Fibroblast of mammary gland (primary cell): ENCODE data around the gene DENND1B.

Source experiments
- DNase-seq: peaks from one replicate; pipeline ENCODE4 v3.0.0-alpha.2; 2010; ENCODE audit warnings: low read depth
- H3K4me3 ChIP-seq: 2 replicates; pipeline ENCODE4 v1.5.1; 2011; ENCODE audit warnings: low read depth, mild to moderate bottlenecking, low read length, moderate library complexity; ENCODE audit not compliant: control insufficient read depth
- TF ChIP-seq, protein P1 (sequence below): conservative IDR thresholded peaks from 2 replicates; pipeline ENCODE4 v1.5.1; 2011; ENCODE audit warnings: low read depth, low read length, inconsistent platforms; ENCODE audit not compliant: control insufficient read depth, insufficient read depth

The DENND1B gene

DNA sequence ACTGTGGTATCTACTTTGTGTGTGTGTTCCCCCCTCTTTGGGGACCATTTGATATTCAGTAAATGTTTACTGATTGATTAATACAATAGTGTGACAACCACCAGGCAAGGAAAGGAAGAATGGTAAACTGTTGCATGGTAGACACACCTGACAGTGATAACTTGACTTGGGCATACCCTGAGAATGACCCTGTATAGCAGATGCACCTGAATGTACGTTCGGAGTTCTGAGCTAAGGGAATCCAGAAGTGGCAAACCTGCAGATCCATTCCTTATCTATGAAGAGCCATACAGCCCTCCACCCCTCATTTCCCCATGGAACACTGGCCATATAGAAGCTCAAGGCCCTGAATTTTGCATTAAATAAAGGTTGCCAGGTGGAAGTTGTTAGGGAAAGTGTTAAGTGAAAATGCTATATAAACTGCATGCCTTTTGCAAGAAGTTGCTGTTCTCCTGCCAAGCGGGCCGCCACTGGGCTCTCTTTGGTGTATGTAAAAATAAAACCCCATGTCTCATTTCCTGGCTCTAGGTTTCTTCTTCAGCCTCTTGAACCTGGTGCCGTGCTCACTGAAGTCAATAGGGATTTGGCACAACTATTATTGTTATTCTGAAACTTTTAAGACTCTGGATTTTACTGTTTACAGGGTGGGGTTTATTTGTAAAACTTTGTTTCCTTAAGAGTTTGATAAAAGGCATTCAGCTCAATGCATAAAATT is 32.6 kb upstream of the DENND1B start:
- TF ChIP-seq, protein P1, sequence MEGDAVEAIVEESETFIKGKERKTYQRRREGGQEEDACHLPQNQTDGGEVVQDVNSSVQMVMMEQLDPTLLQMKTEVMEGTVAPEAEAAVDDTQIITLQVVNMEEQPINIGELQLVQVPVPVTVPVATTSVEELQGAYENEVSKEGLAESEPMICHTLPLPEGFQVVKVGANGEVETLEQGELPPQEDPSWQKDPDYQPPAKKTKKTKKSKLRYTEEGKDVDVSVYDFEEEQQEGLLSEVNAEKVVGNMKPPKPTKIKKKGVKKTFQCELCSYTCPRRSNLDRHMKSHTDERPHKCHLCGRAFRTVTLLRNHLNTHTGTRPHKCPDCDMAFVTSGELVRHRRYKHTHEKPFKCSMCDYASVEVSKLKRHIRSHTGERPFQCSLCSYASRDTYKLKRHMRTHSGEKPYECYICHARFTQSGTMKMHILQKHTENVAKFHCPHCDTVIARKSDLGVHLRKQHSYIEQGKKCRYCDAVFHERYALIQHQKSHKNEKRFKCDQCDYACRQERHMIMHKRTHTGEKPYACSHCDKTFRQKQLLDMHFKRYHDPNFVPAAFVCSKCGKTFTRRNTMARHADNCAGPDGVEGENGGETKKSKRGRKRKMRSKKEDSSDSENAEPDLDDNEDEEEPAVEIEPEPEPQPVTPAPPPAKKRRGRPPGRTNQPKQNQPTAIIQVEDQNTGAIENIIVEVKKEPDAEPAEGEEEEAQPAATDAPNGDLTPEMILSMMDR = no peak
- no peak overlapping the region for H3K4me3 ChIP-seq
- DNase-seq = no peak

DNA sequence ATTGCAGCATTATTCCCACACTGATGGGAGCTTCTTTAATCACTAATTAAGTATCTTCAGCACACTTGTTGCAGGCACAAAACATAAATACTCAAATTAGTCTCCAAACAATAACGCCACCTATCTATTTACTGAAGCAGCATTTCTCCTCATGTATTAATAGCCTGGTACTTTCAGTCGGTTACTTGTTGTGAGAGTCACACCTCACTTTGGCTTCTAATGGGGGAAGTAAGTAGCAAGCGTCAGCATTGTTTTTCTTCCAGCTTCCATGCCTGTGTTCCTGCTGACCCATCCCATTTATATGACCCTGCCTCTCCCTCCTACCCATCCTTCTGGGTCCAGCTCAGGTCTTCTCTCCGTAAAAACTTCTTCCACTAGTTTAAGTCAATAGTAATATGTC is 31.9 kb upstream of the DENND1B start:
- no peak overlapping the region for H3K4me3 ChIP-seq
- no peak for DNase-seq
- TF ChIP-seq, protein P1 = no peak

DNA sequence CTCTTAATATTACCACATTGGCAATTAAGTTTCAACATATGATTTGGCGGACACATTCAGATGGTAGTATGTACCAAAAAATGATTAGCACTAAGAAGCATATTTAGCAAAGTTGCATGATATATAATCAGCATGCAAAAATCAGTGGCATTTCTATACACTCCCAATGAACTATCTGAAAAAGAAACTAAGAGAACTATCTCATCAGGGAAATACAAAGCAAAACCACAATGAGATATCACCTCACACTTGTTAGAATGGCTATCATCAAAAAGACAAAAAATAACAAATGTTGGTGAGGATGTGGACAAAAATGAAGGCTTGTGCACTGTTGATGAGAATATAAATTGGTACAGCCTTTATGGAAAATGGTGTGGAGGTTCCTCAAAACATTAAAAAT is 31.4 kb upstream of the DENND1B start:
- DNase-seq = no peak
- no peak overlapping the region for H3K4me3 ChIP-seq
- TF ChIP-seq, protein P1 = no peak

DNA sequence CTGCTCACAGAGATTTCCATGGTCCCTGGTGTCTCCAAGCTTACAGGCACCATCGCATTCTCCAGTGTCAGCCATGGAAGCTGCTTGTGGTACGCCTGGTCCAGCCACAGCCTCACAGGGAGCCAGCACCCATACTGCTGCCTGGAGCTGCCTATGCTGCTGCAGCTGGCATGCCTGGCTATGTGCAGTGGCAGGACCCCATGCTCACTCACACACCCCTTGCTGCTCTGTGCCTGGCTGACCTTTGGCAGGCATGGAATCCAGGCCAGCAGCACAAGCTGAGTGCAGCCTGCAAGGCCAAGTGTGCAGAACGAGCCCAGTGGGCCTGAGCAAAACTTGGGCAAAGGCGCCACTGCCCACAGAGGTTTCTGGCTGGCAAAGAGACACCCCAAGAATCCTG is 26.4 kb upstream of the DENND1B start:
- no peak overlapping the region for H3K4me3 ChIP-seq
- DNase-seq = no peak
- TF ChIP-seq, protein P1 = no peak

DNA sequence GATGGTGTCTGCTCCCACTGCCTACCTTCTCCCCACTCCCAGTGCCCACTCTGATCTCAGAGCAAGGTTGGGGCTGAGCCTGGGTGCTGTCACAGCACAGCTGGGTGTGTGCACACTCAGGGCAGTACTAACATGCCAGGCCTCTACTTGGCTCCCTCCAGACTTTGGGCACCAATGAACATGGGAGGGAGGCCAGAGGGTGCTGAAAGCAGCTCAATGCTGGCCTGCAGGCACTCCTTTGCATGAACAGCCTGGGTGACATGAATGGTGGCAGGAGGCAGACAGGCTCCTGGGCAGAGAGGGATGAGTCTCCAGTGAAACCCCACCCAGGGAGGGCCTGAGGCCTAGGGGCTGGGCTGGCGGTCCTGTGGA is 25.8 kb upstream of the DENND1B start:
- TF ChIP-seq, protein P1 = no peak
- no peak overlapping the region for H3K4me3 ChIP-seq
- DNase-seq = no peak

DNA sequence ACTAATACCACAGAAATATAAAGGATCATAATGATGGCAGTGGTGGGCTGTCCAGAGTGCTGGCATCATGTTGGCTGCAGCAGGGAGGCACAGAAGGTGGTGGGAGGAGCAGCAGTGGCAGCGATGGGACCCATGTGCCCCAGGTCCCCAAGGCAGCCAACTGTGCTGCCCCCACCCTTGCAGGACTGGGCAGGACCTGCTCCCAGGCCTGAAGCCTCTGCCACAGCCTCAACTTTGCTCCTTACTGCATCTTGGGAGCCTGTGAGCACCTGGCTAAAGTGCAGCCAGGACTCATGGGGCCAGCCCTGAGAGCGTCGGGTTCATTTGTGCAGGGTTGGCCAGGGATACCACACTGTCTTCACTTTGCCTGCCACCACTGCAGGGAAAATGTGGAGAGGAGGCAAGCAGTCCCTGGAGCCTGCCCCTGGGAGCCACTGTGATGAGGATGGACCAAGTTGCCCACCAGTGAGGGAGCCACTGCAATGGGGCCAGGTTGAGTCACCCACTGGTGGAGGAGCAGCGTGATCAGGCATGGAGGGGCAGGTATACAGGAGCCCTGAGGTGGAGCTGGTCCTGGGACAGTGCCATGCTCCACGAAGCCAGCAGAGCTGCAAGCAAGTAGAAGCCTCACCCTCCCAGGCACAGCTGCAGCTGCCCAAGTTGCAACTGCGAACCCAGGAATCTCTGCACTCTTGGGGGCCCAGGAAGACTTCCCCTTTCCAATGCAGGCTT is 25.3 kb upstream of the DENND1B start:
- TF ChIP-seq, protein P1 = no peak
- no peak overlapping the region for H3K4me3 ChIP-seq
- no peak for DNase-seq
